ENCODE data around the gene CADPS.

Gene CADPS

DNA sequence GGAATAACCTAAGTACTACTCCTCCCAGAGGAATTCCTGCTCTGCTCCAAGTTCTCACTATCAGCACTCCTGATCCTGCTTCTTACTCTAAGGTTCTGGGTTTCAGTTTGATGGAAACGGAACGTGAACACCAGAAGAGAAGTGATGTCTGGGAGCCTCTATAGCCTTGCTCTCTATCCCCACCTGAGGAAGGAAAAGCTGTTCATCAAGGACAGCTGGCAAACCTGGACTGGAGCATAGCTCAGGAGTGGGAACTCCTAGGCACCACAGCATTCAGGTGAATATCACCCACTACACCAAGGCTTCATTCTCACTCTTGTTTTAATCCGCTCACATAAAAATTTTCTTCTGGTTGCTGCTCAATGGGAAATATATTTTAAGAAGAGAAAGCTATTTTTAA lies 13.0 kb upstream of the CADPS start:
- Histone ChIP-seq H3K9me3 (ENCODE audit: control insufficient read depth, insufficient read depth, low read length) (no peaks in the 10 kb centered on the region), H3K4me1 (ENCODE audit: insufficient read depth, low read length) (peaks cover 32% of the 10 kb centered on the region), H3K9ac (ENCODE audit: low read depth, low read length) (no peak overlapping the region), H3K36me3 (ENCODE audit: insufficient read depth, low read length) (no peaks in the 10 kb centered on the region)

DNA sequence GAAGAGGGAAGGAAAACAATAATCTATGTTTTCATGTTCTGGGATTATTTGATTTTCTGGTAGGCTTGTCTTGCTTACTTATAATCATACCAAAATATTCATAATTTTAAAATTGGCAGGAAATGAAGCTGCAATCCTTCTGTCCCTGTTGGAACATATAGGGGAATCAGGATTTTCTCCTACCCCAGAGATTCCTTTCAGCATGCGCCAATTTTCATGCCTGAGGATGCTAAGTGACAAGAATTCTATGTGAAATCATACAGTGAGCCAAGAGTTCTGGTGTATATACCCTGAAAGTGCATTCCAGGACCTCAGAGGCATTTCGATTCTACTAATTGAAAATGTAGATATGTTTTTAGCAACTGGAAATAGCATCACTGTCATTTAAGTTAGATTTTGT lies 9.9 kb upstream of the CADPS start:
- H3K36me3 ChIP-seq (ENCODE audit: insufficient read depth, low read length) = no peaks in the 10 kb centered on the region
- no peak overlapping the region for H3K9ac ChIP-seq (ENCODE audit: low read depth, low read length)
- peaks cover 44% of the 10 kb centered on the region for H3K4me1 ChIP-seq (ENCODE audit: insufficient read depth, low read length)
- no peaks in the 10 kb centered on the region for H3K9me3 ChIP-seq (ENCODE audit: control insufficient read depth, insufficient read depth, low read length)

DNA sequence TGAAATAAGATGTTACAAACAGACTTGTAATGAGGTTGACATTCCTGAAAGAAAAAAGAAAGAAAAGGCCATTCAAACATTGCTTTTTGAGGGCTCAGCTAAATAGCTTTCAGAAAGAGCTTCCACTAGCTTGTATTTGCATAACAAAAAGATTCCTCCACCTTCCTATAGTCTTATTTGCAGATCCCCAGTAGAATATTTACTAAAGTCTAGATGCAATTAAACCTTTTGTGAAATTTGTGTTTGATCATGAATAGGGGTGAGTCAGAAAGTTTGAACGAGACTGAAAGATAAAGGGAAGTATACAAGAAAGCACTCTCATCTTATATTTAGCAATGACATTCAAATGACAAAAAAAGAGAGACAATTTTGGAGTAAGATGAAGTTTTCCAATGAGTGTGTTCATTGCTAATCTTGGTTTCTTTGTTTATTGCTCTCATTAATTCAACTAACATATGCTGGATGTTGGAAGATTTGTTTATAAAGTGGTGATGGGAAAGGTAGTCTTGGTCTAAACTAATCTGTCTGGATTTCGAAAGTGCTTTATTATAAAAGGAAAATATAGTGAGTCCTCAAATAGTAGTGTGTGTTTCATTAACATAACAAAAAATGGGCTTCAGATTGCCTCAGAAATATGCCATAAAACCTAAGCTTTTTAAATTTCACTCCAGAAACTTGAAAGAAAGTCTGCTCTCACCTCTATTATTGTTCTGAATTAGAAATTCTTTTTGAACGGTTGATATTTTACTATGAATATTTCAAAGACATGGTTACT lies 9.1 kb upstream of the CADPS start:
- peak overlapping the region; percentile 11; the same call in 1 of the 2 replicates for H3K9ac ChIP-seq (ENCODE audit: low read depth, low read length)
- no peaks in the 10 kb centered on the region for H3K36me3 ChIP-seq (ENCODE audit: insufficient read depth, low read length)
- H3K4me1 ChIP-seq (ENCODE audit: insufficient read depth, low read length) = peaks cover 44% of the 10 kb centered on the region
- no peaks in the 10 kb centered on the region for H3K9me3 ChIP-seq (ENCODE audit: control insufficient read depth, insufficient read depth, low read length)

DNA sequence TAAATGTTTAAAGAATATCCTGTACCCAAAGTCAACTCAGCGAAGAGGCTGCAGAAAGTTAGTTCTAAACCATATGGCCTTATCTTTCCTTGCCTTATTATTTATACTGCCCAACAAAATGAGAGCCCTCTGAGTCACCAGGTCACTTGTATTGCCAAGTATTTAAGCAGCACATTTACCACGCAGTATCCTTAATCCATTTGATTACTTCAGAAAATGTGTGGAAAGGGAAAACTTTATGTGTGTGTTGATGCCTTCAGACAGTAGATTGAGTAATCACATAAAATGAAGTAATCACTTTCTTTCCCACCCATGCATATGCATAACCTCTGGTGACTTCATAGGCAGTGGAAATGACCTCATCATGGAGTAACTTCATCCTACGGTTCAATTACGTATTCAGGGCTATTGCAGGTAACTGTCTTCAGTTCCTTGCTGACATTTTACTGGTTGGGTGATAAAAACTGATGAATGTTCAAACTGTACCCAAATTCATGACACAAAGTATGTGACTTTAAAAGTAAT lies 7.5 kb upstream of the CADPS start:
- Histone ChIP-seq H3K9ac (ENCODE audit: low read depth, low read length) (no peak overlapping the region), H3K9me3 (ENCODE audit: control insufficient read depth, insufficient read depth, low read length) (no peaks in the 10 kb centered on the region), H3K36me3 (ENCODE audit: insufficient read depth, low read length) (no peaks in the 10 kb centered on the region), H3K4me1 (ENCODE audit: insufficient read depth, low read length) (peaks cover 37% of the 10 kb centered on the region)

DNA sequence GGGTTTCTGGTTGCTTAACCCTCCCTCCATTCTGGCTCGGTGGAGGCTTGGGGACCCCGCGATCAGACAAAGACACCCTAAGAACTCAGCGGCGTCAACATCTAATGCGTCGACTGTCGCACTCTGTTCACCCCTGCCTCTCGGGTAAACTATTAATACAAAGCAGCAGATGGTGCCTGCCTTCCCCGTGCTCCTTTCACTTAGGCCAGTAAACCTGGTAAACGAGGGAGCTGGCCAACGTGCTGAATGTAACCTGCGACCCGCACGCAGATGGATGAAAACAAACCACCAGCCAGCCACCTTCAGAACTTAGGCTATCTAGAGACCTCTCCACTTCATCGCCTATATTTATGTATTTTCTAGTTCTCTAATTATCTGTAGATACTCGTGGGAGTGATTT lies 848 bp upstream of the CADPS start:
- H3K9ac ChIP-seq (ENCODE audit: low read depth, low read length) = peak overlapping the region; percentile 88; the same call in 1 of the 2 replicates
- H3K9me3 ChIP-seq (ENCODE audit: control insufficient read depth, insufficient read depth, low read length) = no peaks in the 10 kb centered on the region
- H3K36me3 ChIP-seq (ENCODE audit: insufficient read depth, low read length) = no peaks in the 10 kb centered on the region
- H3K4me1 ChIP-seq (ENCODE audit: insufficient read depth, low read length) = peaks cover 8% of the 10 kb centered on the region

DNA sequence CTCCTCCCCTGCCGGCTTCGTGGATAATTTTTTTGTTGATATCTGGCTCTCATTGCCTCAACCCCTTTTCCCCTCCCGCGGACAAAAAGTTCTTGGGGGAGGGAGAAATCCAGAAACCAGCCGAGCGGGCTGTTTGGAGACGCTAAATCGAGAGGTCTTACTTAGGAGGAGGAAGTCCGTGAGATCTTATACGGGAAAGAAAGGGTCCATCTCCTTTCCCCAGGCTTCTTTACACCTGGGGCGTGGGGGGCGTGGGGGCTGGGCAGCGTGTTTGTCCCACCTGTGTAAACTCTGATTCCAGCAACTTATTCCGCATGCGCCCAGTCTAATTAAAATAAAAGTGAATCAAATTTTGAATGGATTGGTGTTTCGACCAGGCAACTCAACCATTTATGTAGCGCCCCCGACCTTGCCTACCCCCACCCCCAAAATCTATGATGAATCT lies 364 bp upstream of the CADPS start:
- Histone ChIP-seq H3K9me3 (ENCODE audit: control insufficient read depth, insufficient read depth, low read length) (no peaks in the 10 kb centered on the region), H3K4me1 (ENCODE audit: insufficient read depth, low read length) (peaks cover 8% of the 10 kb centered on the region), H3K9ac (ENCODE audit: low read depth, low read length) (peak overlapping the region; percentile 88), H3K36me3 (ENCODE audit: insufficient read depth, low read length) (no peaks in the 10 kb centered on the region)

DNA sequence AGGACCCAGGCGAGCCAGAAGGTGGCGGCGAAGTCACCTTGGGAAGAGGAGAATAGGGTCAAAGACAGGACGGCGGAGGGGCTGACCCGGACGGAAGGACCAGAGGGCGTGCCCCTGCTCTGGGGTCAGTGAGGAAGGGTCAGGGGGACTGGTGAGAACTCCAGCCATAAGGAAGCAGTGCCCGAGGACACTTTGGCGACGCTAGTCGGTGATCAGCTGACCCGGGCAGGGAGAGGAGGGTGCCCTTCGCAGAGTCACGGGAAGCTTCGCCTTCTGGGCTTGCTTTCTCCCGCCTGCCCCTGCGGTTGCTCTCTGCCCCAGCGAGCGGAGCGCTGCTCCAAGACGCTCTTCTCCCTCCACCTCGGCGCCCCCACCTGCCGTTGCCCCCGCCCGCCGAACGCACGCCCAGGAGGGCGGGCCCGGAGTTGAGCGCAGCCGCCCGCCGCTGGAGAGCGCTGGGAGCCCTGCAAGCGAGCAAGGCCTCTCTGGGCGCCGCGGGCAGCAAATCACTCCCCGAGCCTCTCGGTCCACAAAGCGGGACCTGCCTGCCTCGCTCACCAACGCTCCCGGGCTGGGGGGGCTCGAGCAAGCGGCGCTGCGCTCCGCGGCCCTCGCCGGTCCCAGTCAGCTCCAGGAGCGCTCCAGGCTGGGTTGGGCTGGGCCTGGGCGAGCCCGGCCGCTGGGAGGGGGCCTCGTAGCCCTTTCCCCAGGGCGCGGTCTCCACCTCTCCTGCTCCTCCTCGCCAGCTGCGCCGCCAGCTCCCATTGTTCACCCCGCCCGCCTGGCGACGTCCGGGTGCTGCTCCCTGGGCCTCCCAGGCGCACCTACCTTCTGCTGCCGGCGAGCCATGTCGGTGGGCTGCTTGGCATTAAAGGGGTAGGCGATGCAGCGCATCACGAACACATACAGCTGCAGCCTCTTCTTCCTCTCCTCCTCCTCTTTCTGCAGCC lies 1.2 kb downstream of the CADPS start:
- peak overlapping the region; percentile 88 for H3K9ac ChIP-seq (ENCODE audit: low read depth, low read length)
- H3K4me1 ChIP-seq (ENCODE audit: insufficient read depth, low read length) = peaks cover 8% of the 10 kb centered on the region
- H3K36me3 ChIP-seq (ENCODE audit: insufficient read depth, low read length) = no peaks in the 10 kb centered on the region
- no peaks in the 10 kb centered on the region for H3K9me3 ChIP-seq (ENCODE audit: control insufficient read depth, insufficient read depth, low read length)

DNA sequence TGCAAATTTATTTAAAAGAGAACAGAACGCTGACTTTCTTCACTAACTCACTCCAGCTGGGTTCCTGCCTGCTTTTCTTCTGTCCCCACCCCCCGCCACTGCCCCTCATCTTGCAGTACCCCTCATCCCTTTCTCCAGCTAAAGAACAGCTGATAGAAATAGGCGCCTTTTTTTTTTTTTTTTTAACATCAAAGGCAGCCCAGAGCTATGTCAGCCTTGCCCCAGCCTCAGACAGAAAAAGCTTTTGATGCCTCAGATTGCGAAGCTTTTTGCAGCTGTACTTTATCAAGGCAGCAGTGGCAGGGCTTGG lies 1.8 kb downstream of the CADPS start:
- Histone ChIP-seq H3K36me3 (ENCODE audit: insufficient read depth, low read length) (no peaks in the 10 kb centered on the region), H3K9me3 (ENCODE audit: control insufficient read depth, insufficient read depth, low read length) (no peaks in the 10 kb centered on the region), H3K9ac (ENCODE audit: low read depth, low read length) (peak overlapping the region; percentile 88), H3K4me1 (ENCODE audit: insufficient read depth, low read length) (peaks cover 8% of the 10 kb centered on the region)

DNA sequence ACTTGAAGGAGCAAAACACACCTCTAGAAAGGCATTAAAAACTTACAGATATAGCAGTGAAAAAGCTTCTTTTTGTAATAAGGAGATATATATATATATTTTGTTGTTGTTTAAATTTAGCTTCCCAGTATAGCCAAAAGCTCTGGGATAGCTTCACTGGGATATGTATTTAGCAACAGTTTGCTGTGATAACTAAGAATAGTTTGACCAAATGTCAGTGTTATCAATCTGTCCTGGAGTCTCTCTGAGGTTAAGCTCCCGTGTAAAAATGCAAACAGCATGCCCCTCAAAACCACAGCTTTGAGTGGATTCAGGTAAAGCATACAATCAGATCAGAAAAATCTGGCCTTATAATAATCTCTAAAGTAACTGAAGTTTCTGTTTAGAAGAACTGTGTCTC lies 2.9 kb downstream of the CADPS start:
- H3K36me3 ChIP-seq (ENCODE audit: insufficient read depth, low read length) = no peaks in the 10 kb centered on the region
- no peaks in the 10 kb centered on the region for H3K9me3 ChIP-seq (ENCODE audit: control insufficient read depth, insufficient read depth, low read length)
- peaks cover 8% of the 10 kb centered on the region for H3K4me1 ChIP-seq (ENCODE audit: insufficient read depth, low read length)
- no peak overlapping the region for H3K9ac ChIP-seq (ENCODE audit: low read depth, low read length)

DNA sequence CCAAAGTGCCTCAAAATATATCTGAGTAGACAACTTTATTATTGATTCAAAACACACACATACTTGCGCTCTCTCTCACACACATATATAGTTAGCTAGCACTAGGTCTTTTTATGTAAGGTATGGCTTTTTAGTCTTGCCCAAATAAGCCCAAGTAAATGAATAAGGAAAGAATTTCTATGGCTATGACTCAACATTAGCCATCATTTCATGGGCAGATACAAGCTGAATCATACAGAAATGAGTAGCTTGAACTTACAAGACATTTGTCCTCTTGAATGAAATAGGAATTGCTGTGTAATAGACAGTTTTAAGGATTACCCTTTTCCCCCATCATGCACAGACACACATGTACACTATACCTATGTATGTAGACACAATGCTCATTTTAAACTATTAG lies 4.9 kb downstream of the CADPS start:
- H3K4me1 ChIP-seq (ENCODE audit: insufficient read depth, low read length) = peaks cover 8% of the 10 kb centered on the region
- no peak overlapping the region for H3K9ac ChIP-seq (ENCODE audit: low read depth, low read length)
- no peaks in the 10 kb centered on the region for H3K9me3 ChIP-seq (ENCODE audit: control insufficient read depth, insufficient read depth, low read length)
- H3K36me3 ChIP-seq (ENCODE audit: insufficient read depth, low read length) = no peaks in the 10 kb centered on the region

DNA sequence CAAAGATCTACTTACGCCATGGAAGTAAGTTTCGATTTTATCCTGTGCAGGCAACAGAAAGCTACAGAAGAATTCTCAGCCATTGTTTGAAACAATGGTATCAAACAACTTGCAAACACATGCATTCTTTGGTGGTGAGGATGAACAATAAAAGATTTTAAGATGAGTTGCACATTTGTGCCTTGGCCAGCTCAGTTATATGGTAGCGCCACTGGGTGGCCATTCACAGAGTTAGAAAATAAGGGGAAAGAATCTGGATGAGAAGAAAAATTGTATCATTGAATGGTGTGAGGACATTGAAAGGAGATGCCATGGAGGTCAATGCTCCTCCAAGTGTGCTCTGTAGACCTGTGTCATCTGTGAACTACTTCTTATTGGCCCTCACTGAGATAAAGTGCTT lies 11.6 kb downstream of the CADPS start:
- H3K36me3 ChIP-seq (ENCODE audit: insufficient read depth, low read length) = no peaks in the 10 kb centered on the region
- H3K9me3 ChIP-seq (ENCODE audit: control insufficient read depth, insufficient read depth, low read length) = no peaks in the 10 kb centered on the region
- H3K9ac ChIP-seq (ENCODE audit: low read depth, low read length) = no peak overlapping the region
- peaks cover 24% of the 10 kb centered on the region for H3K4me1 ChIP-seq (ENCODE audit: insufficient read depth, low read length)

DNA sequence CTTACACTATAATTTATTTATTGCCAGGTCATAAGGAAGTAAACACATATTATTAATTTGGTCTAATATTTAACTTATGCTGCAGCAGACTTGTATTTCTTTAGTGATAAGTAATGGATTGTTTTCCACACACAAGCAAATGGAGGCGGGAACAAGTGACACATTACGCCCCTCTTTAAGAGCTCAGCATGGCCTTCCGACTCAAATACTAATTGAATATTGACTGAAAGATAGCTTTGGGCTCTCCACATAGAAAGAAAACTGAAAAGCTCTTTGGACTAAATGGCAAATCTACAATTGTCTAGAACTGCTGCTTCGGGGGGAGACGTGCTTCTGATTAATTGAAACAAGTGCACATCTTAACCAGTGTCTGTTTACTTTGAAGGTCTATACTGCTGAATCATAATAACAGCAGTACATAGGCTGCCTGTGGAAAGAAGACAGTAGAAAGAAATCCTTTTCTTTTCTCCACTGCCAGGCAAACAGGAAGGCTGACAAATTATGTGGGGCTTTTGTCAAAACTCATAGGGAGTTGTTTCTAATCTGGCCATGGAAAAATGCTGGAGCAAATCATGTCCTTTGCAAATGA lies 15.9 kb downstream of the CADPS start:
- Histone ChIP-seq H3K36me3 (ENCODE audit: insufficient read depth, low read length) (no peaks in the 10 kb centered on the region), H3K9me3 (ENCODE audit: control insufficient read depth, insufficient read depth, low read length) (no peaks in the 10 kb centered on the region), H3K4me1 (ENCODE audit: insufficient read depth, low read length) (peaks cover 22% of the 10 kb centered on the region), H3K9ac (ENCODE audit: low read depth, low read length) (no peak overlapping the region)

DNA sequence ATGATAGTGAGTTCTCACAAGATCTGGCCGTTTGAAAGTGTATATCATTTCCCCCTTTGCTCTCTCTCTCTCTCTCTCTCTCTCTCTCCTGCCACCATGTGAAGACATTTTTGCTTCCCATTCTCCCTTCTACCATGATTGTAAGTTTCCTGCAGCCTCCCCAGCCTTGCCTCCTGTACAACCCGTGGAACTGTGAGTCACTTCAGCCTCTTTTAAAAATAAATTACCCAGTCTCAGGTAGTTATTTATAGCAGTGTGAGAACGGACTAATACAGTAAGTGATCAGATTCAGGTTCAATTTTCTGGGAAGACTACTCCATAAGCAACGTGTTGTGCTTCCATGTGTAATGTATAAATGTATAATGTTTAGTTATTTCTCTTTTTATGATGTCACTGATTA lies 29.2 kb downstream of the CADPS start:
- Histone ChIP-seq H3K36me3 (ENCODE audit: insufficient read depth, low read length) (no peaks in the 10 kb centered on the region), H3K9me3 (ENCODE audit: control insufficient read depth, insufficient read depth, low read length) (no peaks in the 10 kb centered on the region), H3K4me1 (ENCODE audit: insufficient read depth, low read length) (no peaks in the 10 kb centered on the region), H3K9ac (ENCODE audit: low read depth, low read length) (no peak overlapping the region)

DNA sequence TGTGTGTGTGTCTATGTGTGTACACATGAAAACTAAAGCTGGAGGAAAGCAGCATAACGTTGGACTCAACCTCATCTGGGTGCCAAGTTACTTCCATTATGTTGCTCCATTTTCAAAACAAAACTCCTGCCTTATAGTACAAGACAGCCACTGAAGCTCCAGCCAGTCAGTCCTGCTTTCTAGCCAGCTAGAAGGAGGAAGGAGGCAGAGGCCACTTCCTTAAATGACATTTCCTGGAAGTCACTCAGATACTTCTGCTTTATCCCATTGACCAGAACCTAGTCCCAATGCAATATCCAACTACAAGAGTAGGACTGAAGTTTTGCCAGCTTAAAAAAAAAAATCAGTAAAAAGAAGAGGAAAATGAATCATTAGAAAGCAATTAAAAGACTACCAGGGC lies 31.7 kb downstream of the CADPS start:
- Histone ChIP-seq H3K9ac (ENCODE audit: low read depth, low read length) (no peak overlapping the region), H3K4me1 (ENCODE audit: insufficient read depth, low read length) (no peaks in the 10 kb centered on the region), H3K9me3 (ENCODE audit: control insufficient read depth, insufficient read depth, low read length) (no peaks in the 10 kb centered on the region), H3K36me3 (ENCODE audit: insufficient read depth, low read length) (no peaks in the 10 kb centered on the region)
